ENCODE data around the gene FGG.

Gene FGG

DNA sequence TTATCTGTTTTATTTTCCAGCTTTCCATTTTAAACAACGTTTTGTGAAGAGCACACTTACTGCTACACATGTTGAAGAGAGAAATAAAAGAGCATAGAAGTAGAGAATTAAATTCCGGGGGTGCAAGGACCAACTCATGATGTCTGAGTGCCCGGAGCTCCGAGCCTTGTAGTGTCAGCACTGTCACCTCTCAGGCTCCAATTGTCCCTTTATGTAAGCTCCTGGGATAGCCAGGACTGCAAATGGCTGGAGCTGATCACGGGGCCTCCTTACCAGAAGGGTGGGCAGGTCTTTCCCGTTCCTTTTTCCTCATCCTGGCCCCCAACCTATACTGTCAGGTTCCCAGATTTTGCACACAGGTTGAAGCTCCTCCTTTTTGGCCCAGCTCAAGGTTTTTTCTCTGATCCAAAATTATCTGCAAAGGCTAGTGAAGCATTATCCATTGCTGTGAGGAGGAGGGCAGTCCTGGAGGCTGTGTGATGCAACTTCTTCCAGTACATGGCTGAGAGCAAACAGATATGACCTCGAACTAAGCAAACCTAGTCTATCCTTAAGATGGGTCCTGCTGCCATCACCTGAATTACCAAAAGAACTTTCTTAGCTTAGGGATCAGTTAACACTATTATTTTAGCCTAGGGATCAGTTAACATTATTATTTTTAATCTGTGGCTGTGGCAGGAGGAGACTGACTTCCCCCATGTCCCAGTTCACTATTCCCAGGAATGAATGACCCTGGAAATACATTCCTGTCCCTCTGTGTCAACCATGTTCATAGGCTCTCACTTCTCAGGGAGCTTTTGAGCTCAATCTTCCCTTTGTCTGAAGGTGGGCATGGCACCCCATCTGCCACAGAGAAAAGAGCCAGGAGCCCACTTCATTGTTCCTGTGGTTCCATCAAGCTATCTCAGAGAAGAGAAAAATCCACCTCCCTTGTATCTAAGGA is at the start of gene FGG:
FGG (minus strand) TSS at position 185 of the 943 bp plus-strand sequence; CDS start at position 138, 47 bp downstream.
- DNase-seq (ENCODE audit: low read depth in 2 of 2): no peak

DNA sequence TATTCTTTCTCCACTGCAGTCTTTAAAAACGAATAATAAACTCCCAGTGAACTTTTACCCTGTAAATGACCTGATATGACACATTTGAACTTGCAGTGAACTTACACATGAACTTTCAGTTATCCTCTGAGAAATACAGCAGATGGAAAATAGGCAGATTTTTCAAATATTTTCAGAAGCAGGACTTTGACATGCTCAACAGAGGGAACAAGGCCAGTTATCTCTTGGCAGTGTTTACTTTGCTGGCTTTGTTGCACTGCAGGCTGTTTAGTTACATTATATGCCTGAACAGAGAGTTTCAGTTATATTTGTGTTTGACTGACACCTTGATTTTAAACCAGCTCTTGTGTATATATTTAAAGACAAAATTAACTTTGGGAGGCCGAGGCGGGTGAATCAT is 47.6 kb upstream of the FGG start:
- DNase-seq (ENCODE audit: low read depth in 2 of 2): no peak

DNA sequence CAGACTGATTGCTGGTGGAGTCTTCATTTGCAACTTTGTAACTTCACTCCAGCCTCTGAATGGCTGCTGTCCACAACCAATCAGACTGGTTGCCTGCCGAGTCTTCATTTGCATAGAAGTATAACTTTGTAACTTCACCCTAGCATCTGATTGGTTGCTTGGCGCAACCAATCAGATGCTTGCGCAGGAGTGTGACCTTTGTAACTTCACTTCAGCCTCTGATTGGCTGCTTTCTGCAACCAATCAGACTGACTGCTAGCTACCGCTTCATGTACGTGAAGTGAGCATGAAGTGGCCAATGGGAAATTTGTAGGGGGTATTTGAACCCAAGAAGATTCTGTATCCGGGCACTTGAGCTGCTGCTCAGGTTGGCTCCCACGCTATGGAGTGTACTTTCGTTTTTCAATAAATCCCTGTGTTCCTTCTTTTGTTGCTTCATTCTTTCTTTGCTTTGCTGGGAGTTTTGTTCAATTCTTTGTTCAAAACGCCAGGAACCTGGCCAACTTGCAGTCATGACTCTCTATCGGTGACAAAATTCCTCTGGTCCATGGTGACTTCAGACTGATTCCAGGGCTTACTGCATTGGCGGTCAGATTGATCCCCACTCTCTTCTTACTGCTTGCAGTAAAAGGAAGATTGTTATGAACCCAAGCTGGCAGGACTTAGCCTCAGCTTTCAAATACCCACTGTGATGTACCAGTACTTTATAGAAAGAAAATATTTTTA is 46.4 kb upstream of the FGG start:
- DNase-seq (ENCODE audit: low read depth in 2 of 2): no peak

DNA sequence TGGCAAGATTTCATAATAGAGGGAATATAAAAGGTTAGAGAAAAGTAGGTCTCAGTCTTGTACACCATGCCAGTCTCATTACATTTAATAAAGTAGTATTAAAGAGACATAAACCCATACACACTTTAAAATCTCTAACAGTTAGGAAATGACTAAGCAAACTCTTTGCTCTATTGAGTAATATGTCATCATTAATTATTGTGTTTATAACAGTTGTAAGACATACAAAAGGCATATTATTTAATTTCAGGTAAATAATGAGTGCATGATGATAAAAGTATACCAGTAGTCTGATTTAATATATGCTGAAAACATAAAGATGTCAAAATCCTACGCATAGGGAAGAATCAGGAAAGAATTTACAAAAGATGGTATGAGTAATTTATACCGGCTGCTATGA is 31.0 kb upstream of the FGG start:
- no peak for DNase-seq (ENCODE audit: low read depth in 2 of 2)

DNA sequence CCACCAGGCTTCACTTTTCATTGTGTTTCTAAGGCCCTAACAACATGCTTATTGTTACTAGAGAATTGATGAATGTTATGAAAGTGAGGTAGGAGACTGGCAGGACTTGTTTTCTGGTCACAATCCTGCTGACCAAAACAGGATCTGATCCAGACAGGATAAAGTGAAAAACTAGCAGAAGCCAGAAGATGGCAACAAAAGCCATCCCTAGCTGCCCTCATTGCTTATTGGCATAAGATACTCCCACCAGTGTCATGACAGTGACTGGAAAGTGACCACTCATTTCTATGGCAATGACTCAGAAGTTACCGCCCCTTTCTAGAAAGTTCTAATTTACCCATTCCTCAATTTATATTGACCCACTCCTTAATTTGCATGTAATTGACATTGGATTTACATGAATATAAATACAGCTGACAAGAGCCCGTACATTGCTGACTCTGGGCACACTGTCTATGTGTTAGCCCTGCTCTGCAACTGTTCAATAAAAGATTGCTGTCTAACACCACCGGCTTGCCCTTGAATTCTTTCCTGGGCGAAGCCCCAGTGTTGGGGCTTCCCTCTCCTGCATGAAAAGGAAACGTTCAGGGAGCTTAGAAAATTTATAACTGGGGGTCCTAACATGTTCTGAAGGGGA is 30.0 kb upstream of the FGG start:
- DNase-seq (ENCODE audit: low read depth in 2 of 2): no peak

DNA sequence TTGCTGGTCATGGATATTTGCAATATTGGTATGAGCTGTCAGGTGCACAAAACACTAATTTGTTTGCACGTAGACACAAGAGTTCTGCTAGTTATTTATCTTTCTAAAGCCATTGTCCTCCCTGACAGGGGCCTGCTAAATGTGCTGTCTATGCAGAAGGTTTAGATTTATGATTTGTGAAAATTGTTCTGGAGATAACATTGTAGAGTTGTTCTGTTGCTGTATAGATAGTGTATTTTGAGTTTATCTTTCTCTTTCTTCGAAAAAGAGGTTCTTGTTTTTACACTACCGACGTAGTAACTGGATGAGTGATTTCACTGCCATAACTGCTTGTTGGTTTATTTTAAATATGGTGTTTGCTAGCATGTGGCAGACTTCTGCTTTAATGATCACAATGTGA is 28.5 kb upstream of the FGG start:
- no peak for DNase-seq (ENCODE audit: low read depth in 2 of 2)

DNA sequence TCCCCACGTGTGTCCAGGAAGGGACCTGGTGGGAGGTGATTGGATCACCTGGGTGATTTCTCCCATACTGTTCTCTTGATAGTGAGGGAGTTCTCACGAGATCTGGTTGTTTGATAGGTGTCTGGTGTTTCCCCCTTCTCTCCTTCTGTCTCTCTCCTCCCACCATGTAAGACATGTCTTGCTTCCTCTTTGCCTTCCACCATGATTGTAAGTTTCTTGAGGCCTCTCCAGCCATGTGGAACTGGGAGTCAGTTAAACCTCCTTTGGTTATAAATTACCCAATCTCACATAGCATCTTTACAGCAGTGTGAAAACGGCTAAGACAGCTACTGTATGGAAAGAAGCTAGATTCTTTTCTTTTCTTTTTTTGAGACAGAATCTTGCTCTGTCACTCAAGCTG is 21.6 kb upstream of the FGG start:
- DNase-seq (ENCODE audit: low read depth in 2 of 2): no peak

DNA sequence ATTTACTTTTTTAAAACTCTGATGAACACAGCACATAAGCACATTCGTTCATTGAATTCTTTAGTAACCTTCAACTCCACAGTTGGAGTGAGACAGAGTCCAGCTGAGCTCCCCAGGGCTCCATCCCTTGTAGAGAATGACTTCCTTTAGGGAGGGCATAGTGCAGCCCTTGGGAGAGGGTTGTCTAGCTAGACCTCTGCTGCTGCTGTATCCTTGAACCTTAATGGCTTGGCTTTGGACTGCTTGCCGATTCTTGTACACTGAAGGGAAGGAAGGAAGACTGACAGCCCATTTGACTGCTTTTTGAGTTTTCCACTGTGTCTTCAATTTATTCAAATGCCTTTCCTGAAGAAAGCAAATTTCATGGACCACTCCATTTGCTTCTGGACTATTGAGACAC is 19.4 kb upstream of the FGG start:
- DNase-seq (ENCODE audit: low read depth in 2 of 2): no peak

DNA sequence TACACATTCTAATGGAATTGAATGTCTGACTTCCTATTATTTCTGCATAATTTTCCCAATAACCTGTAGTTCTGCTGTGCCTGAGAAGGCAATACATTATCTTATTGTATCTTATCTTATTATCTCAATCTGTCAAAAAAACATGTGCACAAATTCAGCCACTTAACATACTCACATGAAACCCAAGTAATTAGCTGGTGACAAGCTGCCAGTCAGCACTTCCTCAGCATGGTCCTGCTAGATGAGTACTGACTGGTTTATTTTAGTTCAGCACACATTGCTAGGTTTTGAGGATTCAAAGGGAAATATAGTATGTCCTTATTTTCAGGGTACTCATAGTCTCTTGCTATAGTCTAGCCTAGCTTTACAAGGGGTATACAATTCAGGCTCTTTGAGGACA is 17.9 kb upstream of the FGG start:
- DNase-seq (ENCODE audit: low read depth in 2 of 2): no peak

DNA sequence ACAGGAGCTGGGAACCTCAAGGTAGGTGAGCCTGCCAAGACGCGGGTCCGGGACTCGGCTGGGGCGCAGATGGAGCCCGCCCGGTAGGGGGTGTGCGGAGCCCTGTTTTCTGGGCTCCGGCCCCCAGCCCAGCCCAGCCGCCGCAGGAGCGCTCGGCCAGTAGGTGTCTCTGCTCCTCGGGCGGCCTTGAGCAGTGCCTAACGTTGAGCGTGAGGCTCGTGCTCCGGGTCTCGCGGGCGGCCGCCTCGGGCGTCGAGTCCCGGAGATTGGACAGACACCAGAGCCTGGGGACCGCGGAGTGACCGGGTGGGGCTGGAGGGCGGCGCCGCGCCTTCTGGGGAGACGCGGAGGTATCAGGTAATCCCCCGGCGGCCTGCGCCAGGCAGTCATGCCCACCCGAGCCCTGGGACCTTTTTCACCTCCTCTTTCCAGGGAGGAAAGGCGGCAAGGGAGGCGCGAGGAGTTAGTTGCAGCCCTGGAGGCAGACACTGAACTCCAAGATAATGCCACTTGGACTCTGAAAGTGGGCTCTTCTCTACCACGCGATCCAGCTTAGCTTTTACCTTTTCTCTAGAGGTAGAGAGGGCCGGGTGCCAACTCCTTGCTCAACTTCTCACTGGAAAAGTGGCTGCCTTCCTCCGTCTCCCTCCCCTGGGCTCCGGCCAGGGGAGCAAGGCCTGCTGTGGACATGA is 14.5 kb upstream of the FGG start:
- DNase-seq (ENCODE audit: low read depth in 2 of 2): peak; percentile 49 to 54

DNA sequence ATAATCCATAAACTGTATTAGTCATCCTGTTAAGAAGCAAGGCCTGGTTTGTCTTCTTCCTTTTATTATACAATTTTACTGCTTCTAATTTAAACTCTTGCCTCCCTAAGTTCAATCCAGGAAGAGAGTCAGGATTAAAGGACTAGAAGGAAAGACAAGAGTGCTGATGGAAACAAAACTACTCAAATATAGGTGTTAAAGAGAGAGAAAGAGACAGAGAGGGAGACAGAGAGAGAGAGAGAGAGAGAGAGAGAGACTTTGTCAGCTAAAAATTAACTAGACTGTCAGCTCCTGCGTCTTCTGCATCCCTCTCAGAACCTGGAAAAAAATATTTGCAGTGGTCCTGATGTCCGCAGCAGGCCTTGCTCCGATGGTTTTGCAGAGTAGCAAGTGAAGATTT is 13.5 kb upstream of the FGG start:
- DNase-seq (ENCODE audit: low read depth in 2 of 2): no peak

DNA sequence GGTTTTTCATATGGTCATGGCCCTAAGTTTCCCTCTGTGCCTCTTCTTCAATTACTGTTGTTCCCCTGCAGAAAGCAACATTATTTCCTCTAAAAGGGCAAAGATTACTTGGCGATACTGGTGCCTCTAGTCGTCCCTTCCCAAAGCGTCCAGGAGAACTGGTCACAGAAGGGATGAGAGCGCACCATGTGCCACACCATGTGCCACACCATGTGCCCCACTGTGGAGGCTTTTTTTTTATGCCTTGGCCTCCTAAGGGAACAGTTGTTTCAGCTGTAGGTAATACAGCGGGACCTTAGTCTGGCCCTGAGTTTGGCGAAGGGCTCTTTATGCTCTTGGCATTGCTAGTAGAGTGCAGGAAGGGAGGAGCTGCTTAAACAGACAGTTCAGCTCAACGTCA is 11.5 kb upstream of the FGG start:
- DNase-seq (ENCODE audit: low read depth in 2 of 2): no peak

DNA sequence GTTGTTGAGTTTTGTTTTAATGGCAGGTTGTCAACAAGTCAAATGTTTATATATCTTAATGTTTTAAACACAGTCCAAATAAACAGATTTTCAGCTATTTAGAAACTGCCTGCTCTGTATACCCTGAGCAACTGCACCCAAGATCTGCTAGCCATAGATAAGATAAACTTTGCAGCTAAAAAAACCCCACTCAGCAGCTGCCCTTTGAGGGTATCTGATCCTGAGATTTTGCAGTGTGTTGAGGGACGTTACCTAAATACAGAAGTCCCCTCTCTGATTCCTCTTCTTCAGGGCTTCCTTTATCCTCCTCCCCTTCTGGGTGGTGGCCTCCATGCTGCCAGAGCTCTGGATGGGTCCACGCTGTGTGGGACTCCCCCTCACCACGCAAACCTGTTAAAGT is 11.0 kb upstream of the FGG start:
- no peak for DNase-seq (ENCODE audit: low read depth in 2 of 2)

DNA sequence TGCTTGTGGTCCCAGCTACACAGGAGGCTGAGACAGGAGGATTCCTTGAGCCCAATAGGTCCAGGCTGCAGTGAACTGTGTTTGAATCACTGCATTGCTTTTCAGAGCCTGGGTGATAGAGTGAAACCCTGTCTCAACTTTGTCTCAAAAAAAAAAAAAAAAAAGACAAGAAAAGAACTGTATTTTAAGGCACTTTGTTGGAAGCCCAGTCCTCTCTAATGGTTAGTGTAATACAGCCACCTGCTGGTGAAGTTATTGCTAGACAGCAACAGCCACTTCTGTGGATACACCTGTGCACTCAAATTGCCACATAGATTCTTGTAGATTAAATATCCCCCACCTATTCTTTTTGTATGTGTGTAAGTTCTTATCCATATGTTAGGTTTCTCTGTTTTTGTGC is 10.1 kb upstream of the FGG start:
- DNase-seq (ENCODE audit: low read depth in 2 of 2): no peak

DNA sequence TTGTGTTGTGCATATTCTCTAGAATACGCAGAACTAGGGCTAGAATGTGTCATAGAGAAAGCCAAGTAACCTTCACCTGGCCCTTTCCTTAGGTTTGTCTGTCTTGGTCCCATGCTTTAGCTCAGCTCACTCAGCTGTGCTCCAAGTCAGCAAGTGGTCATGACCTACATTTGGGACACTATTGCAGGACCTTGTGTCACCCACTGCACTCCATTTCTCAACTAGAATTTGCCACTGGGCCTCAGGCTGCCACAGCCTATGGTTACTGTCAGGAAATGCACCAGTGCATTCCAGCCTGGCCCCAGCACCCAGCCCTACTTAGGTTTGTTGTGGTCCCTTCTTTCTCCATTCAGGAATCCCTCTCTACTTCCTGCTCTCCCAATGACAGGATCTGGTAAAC is 7.7 kb upstream of the FGG start:
- DNase-seq (ENCODE audit: low read depth in 2 of 2): no peak

DNA sequence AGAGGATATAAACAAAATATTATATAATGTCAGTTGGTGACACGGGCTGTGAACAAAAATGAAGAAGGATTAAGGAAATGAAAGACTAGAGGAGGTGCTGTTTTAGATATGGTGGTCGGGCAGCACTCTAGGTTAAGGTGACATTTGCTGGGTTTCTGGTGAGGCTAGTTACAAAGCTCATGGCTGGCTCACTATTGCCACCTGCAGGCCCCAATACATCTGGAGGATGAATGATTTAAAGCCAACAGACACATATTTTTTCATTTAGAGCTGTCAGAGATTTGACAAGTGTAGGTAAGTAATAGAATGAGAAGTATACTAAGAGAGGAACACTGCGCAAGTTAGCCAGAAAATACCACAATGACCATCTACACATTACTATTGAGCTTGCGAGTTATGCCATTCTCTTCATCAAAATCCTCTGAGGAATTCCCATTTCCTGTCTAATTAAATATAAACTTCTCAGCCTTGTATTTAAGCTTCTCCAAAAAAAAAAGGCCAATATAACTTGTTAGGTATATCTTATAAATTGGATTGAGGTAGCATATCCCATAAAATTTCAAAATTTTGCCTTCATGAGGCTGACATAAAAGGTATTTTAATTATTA is 6.4 kb upstream of the FGG start:
- peak; percentile 10 to 24 for DNase-seq (ENCODE audit: low read depth in 2 of 2)

DNA sequence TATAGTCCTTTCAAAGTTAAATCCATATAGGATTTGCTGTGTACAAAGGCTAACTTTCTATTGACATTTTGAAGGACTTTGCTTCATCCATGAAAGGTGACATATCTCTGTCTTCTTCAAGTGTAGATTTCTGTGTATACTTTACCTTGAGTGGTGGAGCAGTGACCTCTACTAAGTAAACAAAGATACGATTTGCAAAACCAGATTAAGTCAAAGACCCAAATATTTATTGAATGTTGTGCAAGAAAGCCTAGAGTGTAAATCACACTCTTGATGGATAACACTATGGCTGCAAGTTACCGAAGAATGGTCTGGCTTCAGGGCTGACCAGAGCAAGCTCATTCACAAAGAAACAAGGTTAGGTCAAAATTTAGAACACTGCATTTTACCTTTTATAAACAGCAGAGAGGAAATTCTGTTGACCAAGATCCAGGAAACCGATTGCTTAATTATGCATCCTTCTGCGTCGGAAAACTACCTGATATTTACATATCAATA is 5.4 kb upstream of the FGG start:
- no peak for DNase-seq (ENCODE audit: low read depth in 2 of 2)

DNA sequence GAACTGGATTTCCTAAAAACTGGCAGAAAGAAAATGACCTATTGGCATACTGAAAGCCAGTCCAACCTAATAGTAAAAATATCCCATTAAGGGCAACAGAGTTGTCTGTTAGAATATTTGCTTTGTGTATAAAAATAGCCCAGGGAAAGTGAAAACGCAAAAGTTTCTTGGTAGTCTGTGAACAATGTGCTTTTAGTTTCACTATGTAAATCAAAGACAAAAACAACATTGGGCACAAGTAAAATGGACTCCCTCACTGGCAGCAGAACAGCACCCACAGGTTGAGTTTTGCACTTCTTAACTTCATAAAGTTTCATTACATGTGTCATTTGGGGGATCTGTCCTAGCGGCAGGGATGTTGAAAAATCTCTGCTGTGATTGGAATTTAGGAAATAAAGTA is 4.3 kb upstream of the FGG start:
- DNase-seq (ENCODE audit: low read depth in 2 of 2): no peak

DNA sequence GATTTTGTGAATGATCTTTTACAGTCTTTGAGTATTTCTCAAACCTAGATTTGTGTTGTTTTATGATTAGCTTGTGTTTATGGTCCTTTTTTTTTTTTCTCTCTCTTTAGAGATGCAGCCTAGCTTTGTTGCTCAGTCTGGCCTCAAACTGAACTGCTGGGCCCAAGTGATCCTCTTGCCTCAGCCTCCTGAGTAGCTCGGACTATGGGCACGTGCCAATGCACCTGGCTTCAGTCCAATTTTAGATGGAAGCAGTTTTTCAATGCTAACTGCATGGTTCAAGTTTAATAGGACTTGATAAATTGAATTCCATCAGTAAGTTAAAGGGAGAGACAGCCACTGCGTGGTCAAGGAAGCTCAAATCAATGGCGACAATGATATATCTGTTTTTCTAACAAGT is 3.8 kb upstream of the FGG start:
- DNase-seq (ENCODE audit: low read depth in 2 of 2): no peak

DNA sequence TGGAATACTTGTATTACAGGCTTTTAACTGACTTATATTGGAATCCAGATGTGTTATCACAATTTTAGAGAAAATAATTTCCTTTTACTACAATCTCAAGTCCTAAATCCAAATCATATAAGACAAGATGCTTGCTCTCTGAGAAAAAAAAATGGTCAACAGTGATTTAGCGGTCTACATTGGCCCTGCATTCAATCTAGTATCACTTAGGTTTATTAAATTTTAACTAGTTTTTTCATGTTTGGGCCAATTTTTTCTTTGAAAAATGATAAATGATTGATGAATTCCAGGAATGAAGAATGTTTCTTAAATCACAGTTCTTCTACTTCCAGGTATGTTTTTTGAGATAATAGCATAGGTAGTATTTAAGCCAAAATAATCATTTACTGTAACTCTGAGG is 2.8 kb upstream of the FGG start:
- DNase-seq (ENCODE audit: low read depth in 2 of 2): no peak

DNA sequence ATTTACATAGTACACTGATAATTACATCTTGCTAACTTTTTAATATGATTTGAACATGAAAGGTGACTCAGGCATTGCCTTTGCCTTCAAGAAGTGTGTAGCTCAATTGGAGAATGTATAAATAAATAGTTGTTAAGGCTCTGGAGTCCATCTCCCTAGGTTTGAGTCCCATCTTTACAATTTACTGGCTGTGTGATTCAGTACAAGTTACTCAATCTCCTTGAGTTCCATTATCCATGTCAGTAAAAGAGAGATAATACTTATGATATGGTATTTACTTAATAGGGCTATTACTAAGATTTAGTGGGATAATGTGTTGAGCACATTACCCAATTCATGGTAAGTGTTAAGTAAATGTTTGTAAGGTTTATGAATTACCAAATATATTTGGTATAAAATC is 1.9 kb upstream of the FGG start:
- DNase-seq (ENCODE audit: low read depth in 2 of 2): no peak

DNA sequence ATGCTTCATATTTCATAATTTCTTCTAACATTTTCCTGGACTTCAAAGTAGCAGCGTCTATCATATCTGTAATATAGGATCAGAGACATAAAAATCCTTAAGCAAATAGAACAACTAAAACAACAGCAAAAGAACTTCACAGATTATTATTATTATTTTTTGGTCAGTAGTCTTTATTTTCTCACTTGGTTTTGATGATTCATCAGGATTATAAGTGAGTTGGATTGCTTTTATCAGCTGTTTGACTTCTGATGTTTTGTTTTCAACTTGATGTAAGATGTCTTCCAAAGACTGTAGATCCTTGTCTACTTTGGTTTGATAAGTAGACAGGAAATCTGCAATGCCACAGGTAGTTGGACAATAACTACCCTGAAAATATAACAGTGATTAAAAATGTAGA is 623 bp downstream of the FGG start:
- no peak for DNase-seq (ENCODE audit: low read depth in 2 of 2)
